HG03066 (cell line): Measurements from ENCODE around the gene FRMD1.

Source experiments
- ATAC-seq: cut with Tn5 transposase; IDR thresholded peaks from one replicate; pipeline ENCODE4 v1.9.1; 2021; ENCODE audit warnings: low read depth; ENCODE audit not compliant: unreplicated experiment

FRMD1 gene

DNA sequence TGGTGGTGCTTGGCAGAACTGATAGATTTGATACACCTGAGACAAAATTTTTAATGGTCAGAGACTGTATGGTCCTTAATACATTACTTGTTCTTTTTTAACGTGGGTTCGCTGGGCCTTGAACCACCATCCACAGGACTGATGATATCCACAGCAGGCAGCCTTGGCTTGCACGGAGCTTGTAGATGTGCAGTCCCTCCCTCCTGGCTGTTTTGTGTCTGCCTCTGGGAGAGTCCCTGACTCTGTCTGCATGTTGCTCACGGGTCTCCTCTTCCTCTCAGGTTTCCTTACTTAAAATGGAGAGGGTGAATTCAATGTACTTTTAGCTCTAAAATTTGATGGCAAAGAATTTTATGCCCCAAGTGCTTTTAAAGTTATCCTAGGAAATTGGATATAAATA lies 64.0 kb downstream of the FRMD1 start:
- no peak for ATAC-seq

GRCh38 chr6:168014428-168014827 lies 64.6 kb downstream of the FRMD1 start:
- no peak for ATAC-seq

GRCh38 chr6:168013250-168013915 lies 65.6 kb downstream of the FRMD1 start:
- ATAC-seq: no peak

GRCh38 chr6:168012431-168013249 lies 66.4 kb downstream of the FRMD1 start:
- ATAC-seq: no peak

DNA sequence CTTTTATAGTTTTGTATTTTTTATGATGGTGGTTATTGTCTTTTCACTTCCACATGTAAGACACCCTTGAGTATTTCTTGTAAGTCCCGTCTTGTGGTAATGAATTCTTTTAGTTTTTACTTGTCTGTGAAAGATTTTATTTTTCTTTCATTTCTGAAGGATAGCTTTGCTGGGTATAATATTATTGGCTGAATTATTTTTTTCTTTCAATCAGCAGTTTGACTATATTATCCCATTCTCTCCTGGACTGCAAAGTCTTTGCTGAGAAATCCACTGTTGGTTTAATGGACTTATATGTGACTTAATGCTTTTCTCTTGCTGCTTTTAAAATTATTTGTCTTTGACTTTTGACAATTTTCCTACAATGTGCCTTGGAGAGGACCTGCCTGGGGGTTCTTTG lies 67.7 kb downstream of the FRMD1 start:
- no peak for ATAC-seq

GRCh38 chr6:168009331-168009730 lies 69.7 kb downstream of the FRMD1 start:
- no peak for ATAC-seq

GRCh38 chr6:168007592-168008338 lies 71.2 kb downstream of the FRMD1 start:
- ATAC-seq: no peak

- ATAC-seq: no peak
Observed at GRCh38 chr6:168005796-168006195, 73.2 kb downstream of the FRMD1 start.

DNA sequence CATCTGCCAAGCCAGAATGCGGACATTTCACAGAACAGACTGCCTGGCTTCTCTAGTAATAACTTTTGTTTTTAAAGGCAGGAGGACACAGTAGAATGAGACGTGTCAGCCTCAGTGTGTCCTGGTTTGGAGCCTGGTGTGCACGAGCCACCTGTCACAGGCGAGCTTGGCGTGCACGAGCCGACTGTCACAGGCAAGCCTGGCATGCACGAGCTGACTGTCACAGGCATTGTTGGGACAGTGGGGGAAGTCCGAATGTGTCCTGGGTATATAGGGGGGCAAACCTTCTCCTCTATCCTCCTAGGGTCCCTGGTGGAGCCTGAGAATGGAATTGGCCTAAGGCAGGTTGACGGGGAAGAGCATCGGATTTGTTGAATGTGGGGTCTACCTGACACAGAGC lies 74.1 kb downstream of the FRMD1 start:
- ATAC-seq: no peak

- ATAC-seq: no peak
Observed at GRCh38 chr6:168004023-168004422, 75.0 kb downstream of the FRMD1 start.
